DOHH2 (cell line): Measurements from ENCODE around the gene SMG6.
A peak's percentile ranks its signal among the peaks of the same experiment; 100 is the strongest.

Experiments used
- H3F3A ChIP-seq: fragments of 200-600 bp; sonication (generic), shearing (Covaris generic); 2 replicates; pipeline ENCODE4 v1.6.0; 2016; ENCODE audit warnings: antibody characterized with exemption, mild to moderate bottlenecking; ENCODE audit not compliant: control insufficient read depth, insufficient read depth
- H3K27ac ChIP-seq: fragments of 200-600 bp; sonication (generic); 2 replicates; pipeline ENCODE4 v1.5.1; 2014; ENCODE audit warnings: low read depth, mild to moderate bottlenecking, low read length, moderate library complexity
- H3K27me3 ChIP-seq: fragments of 200-600 bp; sonication (generic); 2 replicates; pipeline ENCODE4 v1.6.1; 2014; ENCODE audit warnings: mild to moderate bottlenecking, low read length, mixed read lengths; ENCODE audit not compliant: control insufficient read depth
- H3K36me3 ChIP-seq: fragments of 200-600 bp; sonication (generic); 2 replicates; pipeline ENCODE4 v1.6.1; 2014; ENCODE audit warnings: mild to moderate bottlenecking, low read length, moderate library complexity, mixed read lengths; ENCODE audit not compliant: control insufficient read depth
- H3K4me1 ChIP-seq: fragments of 200-600 bp; sonication (generic); 2 replicates; pipeline ENCODE4 v1.6.1; 2014; ENCODE audit warnings: mild to moderate bottlenecking, low read length, mixed read lengths; ENCODE audit not compliant: control insufficient read depth
- H3K4me2 ChIP-seq: fragments of 200-600 bp; sonication (generic); 2 replicates; pipeline ENCODE4 v1.6.0; 2014; ENCODE audit warnings: mild to moderate bottlenecking, low read length, moderate library complexity
- H3K4me3 ChIP-seq: fragments of 200-600 bp; sonication (generic); 2 replicates; pipeline ENCODE4 v1.5.1; 2014; ENCODE audit warnings: mild to moderate bottlenecking, low read length, mixed read lengths
- H3K79me2 ChIP-seq: fragments of 200-600 bp; sonication (generic); 2 replicates; pipeline ENCODE4 v1.6.1; 2014; ENCODE audit warnings: mild to moderate bottlenecking, low read length, mixed read lengths; ENCODE audit not compliant: control insufficient read depth
- H3K9me2 ChIP-seq: fragments of 200-600 bp; sonication (generic); replicated peaks from 2 replicates; pipeline ENCODE4 v1.6.1; 2014; ENCODE audit warnings: mild to moderate bottlenecking, low read length, mixed read lengths; ENCODE audit not compliant: control insufficient read depth
- H3K9me3 ChIP-seq: fragments of 200-600 bp; sonication (generic); 2 replicates; pipeline ENCODE4 v1.6.1; 2014; ENCODE audit warnings: antibody characterized with exemption, low read length, mixed read lengths; ENCODE audit not compliant: control insufficient read depth, insufficient read depth
- H4K20me1 ChIP-seq: fragments of 200-600 bp; sonication (generic); 2 replicates; pipeline ENCODE4 v1.6.0; 2014; ENCODE audit warnings: low read depth, mild to moderate bottlenecking, antibody characterized with exemption, low read length, moderate library complexity; ENCODE audit not compliant: control insufficient read depth, insufficient read depth
- EZH2phosphoT487 ChIP-seq: fragments of 200-600 bp; sonication (generic); IDR thresholded peaks from 2 replicates; pipeline ENCODE4 v1.6.1; 2017; ENCODE audit warnings: borderline replicate concordance, mild to moderate bottlenecking, antibody characterized with exemption, low read length, moderate library complexity, mixed read lengths
- TF ChIP-seq, protein P1 (sequence below): fragments of 200-600 bp; sonication (generic); IDR thresholded peaks from one replicate; pipeline ENCODE4 v1.5.1; 2014; ENCODE audit warnings: antibody characterized with exemption, mild to moderate bottlenecking, low read depth, low read length; ENCODE audit not compliant: poor library complexity, severe bottlenecking

SMG6 gene

DNA sequence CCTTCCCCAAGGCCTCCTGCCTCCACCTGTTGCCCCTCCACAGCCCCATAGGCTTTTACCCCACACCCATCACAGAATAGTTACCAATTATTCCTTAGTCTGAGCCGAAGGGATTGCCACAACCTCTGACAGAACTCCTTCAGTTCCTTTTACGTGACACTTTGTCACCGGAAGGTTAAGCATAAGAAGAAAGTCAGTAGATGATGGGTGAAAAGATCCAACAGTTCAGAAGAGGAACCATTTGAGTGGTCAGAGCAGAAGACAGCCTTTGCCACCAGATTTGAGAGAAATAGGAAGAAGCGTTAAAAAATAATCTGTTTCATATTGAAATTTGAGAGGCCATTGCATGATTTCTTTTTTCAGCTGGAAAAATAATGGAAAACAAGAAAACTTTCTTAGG, 1.3 kb upstream of the SMG6 start:
- Histone ChIP-seq H3K36me3 (peaks cover 25% of the 10 kb centered on the region), H3K27ac (no peak overlapping the region), H3K79me2 (peaks cover 57% of the 10 kb centered on the region), H4K20me1 (peaks cover 5% of the 10 kb centered on the region; the same call in 1 of the 2 replicates), H3K27me3 (no peaks in the 10 kb centered on the region), H3K4me1 (peaks cover 15% of the 10 kb centered on the region), H3F3A (peaks cover 7% of the 10 kb centered on the region; the same call in 1 of the 2 replicates), H3K4me2 (peak overlapping the region; percentile 74), H3K4me3 (peak overlapping the region; percentile 95), H3K9me2 (no peaks in the 10 kb centered on the region), H3K9me3 (no peaks in the 10 kb centered on the region)
- no peak for TF ChIP-seq EZH2phosphoT487
- TF ChIP-seq, protein P1, sequence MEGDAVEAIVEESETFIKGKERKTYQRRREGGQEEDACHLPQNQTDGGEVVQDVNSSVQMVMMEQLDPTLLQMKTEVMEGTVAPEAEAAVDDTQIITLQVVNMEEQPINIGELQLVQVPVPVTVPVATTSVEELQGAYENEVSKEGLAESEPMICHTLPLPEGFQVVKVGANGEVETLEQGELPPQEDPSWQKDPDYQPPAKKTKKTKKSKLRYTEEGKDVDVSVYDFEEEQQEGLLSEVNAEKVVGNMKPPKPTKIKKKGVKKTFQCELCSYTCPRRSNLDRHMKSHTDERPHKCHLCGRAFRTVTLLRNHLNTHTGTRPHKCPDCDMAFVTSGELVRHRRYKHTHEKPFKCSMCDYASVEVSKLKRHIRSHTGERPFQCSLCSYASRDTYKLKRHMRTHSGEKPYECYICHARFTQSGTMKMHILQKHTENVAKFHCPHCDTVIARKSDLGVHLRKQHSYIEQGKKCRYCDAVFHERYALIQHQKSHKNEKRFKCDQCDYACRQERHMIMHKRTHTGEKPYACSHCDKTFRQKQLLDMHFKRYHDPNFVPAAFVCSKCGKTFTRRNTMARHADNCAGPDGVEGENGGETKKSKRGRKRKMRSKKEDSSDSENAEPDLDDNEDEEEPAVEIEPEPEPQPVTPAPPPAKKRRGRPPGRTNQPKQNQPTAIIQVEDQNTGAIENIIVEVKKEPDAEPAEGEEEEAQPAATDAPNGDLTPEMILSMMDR = no peak

DNA sequence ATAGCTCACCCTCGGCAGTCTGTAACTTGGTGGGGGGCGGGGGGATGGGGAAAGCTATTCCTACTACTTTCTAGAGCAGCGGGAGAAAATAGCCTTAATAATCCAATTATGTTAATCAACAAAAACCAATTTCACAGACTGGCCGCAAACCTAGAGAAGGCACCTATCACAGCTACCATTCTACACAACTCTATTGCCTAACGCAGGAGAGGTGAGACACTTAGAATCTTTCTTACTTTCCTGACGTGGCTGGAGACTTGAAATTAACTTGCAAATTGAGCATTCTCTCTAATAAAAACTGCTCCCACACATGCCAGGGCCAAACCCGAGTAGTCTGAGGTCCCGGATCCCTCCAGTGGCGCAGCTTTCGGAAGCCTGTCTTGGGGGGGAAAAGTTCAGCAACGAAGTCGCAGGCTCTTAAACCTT, 794 bp downstream of the SMG6 start:
- no peaks in the 10 kb centered on the region for H3K9me2 ChIP-seq
- peak overlapping the region; percentile 51 for H3K27ac ChIP-seq
- peak overlapping the region; percentile 95 for H3K4me3 ChIP-seq
- no peaks in the 10 kb centered on the region for H3K9me3 ChIP-seq
- H3K4me2 ChIP-seq = peak overlapping the region; percentile 74
- TF ChIP-seq, protein P1 = no peak
- TF ChIP-seq EZH2phosphoT487 = no peak
- peaks cover 5% of the 10 kb centered on the region; the same call in 1 of the 2 replicates for H4K20me1 ChIP-seq
- peaks cover 39% of the 10 kb centered on the region for H3K36me3 ChIP-seq
- no peaks in the 10 kb centered on the region for H3K27me3 ChIP-seq
- 0 out of 2 replicates have a peak, but pooled peaks cover 2% of the 10 kb centered on the region for H3F3A ChIP-seq
- H3K79me2 ChIP-seq = peaks cover 71% of the 10 kb centered on the region
- H3K4me1 ChIP-seq = peaks cover 15% of the 10 kb centered on the region

DNA sequence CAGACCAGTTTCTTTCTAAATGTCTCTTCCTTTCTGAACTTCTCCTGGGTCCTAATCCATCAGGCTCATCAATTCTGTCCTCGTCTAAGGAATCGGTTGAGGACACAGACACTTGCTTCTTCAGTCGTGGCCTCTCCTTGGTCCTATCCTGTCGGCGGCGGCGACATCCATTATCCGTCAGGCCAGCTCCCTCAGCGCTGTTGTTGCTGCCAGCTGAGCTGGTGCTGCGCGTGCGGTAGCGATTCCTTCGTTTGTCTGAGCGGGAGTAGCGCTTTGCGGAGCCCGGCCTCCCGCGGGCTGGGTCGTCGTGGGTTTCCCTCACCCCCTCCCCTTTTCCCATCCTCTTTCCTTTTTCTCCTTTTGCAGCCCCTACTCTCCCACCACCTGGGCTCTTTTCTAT, 3.8 kb downstream of the SMG6 start:
- Histone ChIP-seq H3K36me3 (peaks cover 62% of the 10 kb centered on the region), H3K4me3 (no peak overlapping the region), H3K4me1 (peaks cover 14% of the 10 kb centered on the region), H4K20me1 (no peaks in the 10 kb centered on the region), H3K79me2 (peaks cover 78% of the 10 kb centered on the region), H3K27me3 (no peaks in the 10 kb centered on the region), H3F3A (0 out of 2 replicates have a peak, but pooled peaks cover 2% of the 10 kb centered on the region), H3K27ac (no peak overlapping the region), H3K9me3 (no peaks in the 10 kb centered on the region), H3K9me2 (no peaks in the 10 kb centered on the region), H3K4me2 (no peak overlapping the region)
- no peak for TF ChIP-seq EZH2phosphoT487
- TF ChIP-seq, protein P1 = no peak
